GM18951 (cell line): ENCODE results near the gene USP25.

Source experiments
- POLR2A ChIP-seq: IDR thresholded peaks from 4 replicates; pipeline ENCODE4 v1.6.1; 2011; ENCODE audit warnings: mild to moderate bottlenecking; ENCODE audit not compliant: insufficient read length, insufficient read depth; ENCODE audit errors: extremely low read depth
- in situ Hi-C: fragments of 300-500 bp; cut with MboI; formaldehyde crosslinking; loops from one replicate; pipeline ENCODE4 v1.12.0; 2022; ENCODE audit warnings: low sequenced_read_pairs, mixed read lengths, inconsistent platforms; ENCODE audit not compliant: unreplicated experiment

USP25 gene

DNA sequence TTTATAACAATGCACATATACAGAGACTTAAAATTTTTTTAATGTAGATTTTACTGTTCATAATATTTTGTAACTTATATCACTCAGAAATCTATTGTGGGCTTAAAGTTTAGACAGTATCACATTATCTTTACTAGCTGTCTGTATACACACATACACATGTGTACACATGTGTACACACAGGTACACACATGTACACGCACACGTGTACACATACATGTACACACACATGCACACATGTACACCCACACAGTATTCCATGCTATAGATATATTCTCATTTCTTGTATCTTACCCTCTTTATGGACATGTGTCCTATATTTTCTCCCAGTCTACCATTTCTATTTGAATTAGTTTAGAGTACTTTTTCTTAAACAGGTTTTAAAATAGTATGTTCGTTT is 123.3 kb downstream of the USP25 start:
- in situ Hi-C loops, result no loop called here
- no peak for TF ChIP-seq POLR2A

DNA sequence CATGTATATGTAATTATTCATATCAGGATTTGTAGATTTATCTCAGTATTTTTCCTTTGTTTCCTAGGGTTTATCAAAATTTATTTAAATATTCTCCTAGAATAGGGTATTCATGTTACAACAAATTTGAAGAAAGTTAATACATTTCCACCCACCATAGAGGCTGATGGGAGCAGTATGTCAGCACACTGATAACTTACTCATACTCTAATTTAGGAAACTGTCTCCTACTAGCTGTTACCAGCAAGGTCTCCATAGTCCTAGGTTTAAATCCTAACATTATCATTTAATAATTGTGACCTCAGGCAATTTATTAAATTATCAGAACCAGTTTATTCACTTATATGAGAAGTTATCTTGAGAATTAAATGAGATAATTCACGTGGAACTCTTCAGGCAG is 127.0 kb downstream of the USP25 start:
- TF ChIP-seq POLR2A, result no peak
- in situ Hi-C loops, result no loop called here

DNA sequence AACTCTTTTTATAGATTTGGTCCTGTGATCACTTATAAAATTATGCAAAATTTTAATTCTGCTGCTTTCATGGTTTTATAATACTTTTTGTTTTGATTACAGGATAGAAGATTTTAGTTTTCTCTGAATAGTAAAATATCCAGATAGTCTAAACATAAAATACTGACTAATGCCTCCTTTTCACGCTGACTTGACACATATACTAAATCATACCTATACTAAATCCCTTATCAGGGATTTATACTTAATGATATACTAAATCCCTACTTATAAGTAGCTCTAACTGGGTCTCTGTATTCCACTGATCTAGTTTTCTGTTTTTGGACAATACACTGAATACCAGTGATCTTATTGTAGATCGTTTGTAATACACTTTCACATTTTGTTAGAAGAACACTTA is 128.0 kb downstream of the USP25 start:
- no peak for TF ChIP-seq POLR2A
- in situ Hi-C loops, result no loop called here

DNA sequence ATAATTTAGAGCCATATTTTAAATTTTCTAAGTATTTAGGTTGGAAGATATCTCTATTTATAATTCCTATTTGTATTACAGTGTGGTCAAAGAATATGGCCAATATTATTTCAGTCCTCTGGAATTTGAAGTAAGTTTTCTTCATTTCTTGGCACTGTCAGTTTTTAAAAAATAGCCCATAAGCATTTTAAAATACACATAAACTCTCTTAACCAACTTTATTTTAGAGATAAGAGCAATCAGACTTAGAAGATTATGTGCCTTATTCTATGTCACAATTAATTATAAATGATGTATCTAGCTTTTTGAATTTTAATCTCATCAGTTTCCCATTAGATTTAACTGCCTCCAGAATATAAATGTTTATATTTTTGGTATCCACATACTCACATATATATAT is 130.8 kb downstream of the USP25 start:
- in situ Hi-C loops, result no loop called here
- no peak for TF ChIP-seq POLR2A

DNA sequence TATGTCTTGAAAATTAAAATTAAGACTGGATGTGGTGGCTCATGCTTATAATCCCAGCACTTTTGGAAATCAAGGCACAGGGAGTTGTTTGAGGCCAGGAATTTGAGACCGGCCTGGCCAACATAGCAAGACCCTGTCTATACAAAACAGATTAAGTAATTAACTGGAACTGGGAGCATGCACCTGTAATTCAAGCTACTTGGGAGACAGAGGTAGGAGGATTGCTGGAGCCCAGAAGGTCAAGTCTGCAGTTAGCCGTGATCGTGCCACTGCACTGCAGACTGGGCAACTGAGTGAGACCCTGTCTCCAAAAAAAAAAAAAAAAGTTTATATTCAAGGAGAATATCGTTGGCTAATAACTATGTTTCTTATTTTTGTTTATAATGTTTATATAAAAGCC is 139.2 kb downstream of the USP25 start:
- TF ChIP-seq POLR2A, result no peak
- in situ Hi-C loops, result no loop called here

DNA sequence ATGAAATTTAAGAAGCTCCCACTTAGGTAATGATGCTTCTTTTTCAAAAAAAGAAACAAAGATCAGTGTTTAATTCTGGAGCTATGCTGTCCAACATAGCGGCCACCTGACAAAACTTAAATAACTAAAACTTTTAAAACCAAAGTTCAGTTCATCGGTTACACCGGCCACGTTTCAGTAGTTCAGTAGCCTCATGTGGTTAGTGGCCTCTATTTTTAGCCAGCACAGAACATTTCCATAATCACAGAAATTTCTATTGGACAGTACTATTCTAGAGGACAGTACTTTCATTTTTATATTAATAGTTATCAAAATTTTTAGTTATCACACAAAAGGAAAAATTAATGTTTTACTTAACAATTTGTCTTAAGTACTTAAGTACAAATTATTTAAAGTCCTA is 141.0 kb downstream of the USP25 start:
- in situ Hi-C loops, result no loop called here
- no peak for TF ChIP-seq POLR2A

DNA sequence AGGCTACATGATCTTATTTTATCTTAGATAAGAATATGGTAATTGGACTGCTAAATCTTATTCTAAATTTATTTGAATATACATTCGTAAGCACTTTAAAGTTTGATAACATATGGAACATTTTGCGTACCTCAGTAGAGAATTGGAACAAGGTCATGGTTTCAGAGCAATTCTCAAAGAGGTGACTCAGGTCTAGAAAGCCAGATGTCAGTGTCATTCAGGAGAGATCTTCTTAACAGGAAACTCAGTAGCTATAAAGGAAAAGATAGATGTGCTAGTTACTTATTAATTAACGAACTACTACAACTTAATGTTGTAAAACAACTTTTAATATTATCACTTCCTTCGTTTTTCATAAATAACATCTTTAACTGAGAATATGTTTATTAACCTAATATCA is 142.5 kb downstream of the USP25 start:
- TF ChIP-seq POLR2A, result no peak
- in situ Hi-C loops, result no loop called here

DNA sequence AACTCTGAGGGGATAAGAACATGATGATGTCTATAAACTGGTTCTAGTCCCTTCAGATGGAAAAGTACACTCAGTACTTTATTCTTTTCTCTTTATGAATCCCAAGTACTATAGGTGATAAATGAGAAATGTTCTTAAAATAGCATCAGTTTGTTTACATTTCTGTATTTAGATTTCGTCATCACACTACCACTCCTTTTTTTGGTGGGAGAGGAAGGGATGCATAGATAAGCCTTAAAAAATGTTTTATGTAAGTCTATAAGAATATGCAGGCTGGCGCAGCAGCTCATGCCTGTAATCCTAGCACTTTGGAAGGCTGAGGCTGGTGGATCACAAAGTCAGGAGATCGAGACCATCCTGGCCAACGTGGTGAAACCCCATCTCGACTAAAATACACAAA is 144.8 kb downstream of the USP25 start:
- in situ Hi-C loops, result no loop called here
- TF ChIP-seq POLR2A, result no peak

DNA sequence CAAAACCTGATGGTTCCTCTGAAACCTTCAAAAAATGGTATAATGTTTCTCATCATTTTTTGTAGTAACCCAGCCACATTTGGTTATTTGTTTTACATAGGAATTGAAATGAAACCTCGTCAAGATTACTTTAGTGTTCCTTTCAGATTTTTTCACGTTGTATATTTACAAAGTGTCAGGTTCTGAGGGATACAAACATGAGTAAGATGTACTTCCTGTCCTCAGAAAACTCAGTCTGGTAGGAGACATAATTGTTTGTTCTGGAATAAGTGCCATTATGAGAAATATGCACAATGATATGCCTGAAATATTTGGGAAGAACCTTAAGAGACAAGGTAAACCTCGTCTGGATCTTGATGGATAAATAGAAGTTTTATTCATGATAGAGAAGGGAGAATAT is 145.5 kb downstream of the USP25 start:
- no peak for TF ChIP-seq POLR2A
- in situ Hi-C loops, result no loop called here

DNA sequence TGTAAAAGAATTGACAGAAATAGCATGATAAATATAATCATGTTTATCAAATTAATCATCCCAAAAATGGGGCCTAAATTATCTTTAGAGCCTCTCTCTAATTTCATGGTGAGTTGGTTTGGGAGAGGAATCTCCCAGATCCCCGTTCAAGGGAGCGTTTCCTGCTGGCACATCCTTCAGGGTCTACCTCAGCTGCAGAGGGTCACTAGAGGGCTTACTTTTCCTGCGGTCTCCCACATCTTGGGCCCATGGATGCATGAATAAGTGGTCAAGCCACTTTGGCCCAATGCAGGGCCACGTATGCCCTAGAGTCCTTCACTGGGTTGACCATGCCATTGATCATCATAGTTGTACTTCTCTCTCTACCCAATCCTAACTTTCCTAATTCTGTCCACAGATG is 164.1 kb downstream of the USP25 start:
- in situ Hi-C loops, result no loop called here
- no peak for TF ChIP-seq POLR2A

DNA sequence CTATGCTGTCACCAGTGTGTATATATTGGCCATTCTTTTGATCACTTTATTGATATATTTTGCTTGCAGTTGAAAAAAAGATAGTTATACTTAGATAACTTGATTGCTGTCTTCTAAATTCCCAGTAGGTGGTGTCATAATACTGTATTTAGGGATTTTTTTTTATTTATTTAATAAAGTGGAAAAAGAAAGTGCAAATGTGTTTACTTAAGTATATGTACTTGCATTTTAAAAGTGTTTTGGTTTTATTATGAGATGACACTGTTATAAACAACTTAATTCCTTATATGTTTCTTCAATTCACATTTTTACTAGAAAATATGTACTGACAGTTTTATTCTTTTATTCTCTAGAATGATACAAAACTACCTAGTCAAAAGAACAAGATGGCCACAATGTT is 164.8 kb downstream of the USP25 start:
- no peak for TF ChIP-seq POLR2A
- in situ Hi-C loops, result no loop called here

DNA sequence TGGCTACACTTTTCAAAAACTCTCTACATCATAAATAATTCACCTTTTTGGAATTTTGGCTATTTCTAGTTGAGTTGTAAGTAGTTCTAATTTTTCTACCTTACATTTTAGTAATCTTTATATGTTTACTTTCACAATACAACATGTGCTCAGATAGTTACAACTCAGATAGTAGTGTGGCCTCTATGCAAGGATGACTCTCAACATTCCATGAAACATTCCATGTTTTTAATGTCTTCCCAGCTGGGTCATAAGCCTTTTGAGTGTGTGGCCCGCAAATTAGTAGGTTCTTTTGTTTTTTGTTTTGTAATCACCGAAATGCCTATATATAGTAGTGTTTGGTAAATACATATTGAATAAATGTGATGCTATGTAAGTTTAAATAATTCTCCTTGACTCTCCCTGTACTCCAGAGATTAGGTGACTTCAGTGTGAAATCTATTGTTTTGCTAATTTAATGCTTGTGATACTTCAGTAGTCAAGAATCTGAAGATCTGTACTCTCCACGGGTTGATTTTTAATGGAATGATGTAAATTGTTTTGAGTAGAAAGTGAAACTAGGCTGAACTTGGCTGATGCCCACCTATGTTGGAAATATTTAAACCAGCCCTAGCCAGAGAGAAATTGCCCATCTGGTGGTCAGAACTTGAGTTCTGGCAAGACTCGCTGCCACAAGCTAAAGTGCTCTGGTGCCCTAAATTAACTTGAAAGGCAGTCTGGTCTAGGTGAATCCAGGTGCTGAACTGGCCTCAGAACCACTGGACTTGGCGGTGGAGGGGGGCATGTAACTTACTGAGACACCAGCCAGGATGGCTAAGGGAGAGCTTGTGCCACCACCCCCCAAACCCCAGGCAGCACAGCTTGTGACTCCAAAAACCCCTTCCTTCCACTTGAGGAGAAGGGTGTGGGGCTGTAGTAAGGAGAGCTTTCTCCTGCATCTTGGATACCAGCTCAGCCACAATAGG is 165.6 kb downstream of the USP25 start:
- TF ChIP-seq POLR2A, result no peak
- in situ Hi-C loops, result no loop called here

DNA sequence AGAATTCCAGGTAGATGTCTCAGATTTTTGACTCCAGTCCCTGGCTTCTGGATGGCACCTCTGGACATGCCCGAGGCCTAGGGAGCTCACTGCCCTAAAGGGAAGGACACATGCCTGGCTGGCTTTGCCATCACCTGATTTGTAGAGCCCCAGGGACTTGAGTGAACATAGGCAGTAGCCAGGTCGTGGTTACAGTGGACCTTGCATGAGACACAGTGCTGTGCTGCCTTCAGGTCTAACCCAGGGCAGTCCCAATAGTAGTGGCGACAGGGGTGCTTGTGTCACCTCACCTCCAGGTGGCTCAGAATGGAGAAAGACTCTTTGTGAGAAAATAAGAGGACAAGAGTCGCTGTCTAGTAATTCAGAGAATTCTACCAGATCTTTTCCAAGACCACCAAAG is 166.7 kb downstream of the USP25 start:
- in situ Hi-C loops, result no loop called here

DNA sequence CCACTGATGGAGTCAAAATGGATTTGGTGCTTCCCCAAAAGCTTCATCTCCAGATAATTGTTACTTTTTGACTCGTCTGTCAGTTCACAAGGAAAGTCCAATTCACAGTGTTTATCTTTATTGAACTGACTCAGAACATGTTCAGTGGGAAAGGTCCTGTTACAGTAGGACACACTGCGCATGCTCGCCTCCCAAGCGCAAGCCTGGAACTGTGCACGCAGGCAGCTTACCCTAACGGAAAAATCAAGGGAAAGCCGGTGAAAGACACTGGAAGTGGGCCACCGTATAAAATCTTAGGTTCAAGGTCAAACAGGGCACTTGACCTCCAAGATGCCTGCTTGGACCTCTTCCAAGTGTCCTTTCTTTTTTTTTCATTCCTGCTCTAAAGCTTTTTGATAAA is 174.6 kb downstream of the USP25 start:
- TF ChIP-seq POLR2A, result no peak
- in situ Hi-C loops, result no loop called here

More for the DNA sequence above, 166.7 kb downstream of the USP25 start:
- no peak for TF ChIP-seq POLR2A
